T-helper 2 cell treated with Interferon-gamma antibody and Interleukin-4, amounts not matched to agents 5 μg/mL and 100 μg/mL, for 36 hours (primary cell): ENCODE results near the gene MMAA.

Source experiments
- DNase-seq: peaks from one replicate; pipeline ENCODE4 v3.0.0; 2021; ENCODE audit warnings: low spot score
- H3K27ac Mint-ChIP-seq: one replicate; pipeline ENCODE4 v1.8.0; 2021; ENCODE audit warnings: mild to moderate bottlenecking, mixed read lengths
- H3K27me3 Mint-ChIP-seq: one replicate; pipeline ENCODE4 v1.8.0; 2021; ENCODE audit warnings: low read depth, mixed read lengths
- H3K36me3 Mint-ChIP-seq: one replicate; pipeline ENCODE4 v1.8.0; 2021; ENCODE audit warnings: low read depth, mixed read lengths
- H3K4me1 Mint-ChIP-seq: one replicate; pipeline ENCODE4 v1.8.0; 2021; ENCODE audit warnings: low read depth, mixed read lengths
- H3K4me3 Mint-ChIP-seq: one replicate; pipeline ENCODE4 v1.8.0; 2022; ENCODE audit warnings: mild to moderate bottlenecking, moderate library complexity, mixed read lengths
- H3K9me3 Mint-ChIP-seq: one replicate; pipeline ENCODE4 v1.8.0; 2021; ENCODE audit warnings: mixed read lengths

Gene MMAA

GRCh38 chr4:145709336-145709735, 90.2 kb downstream of the MMAA start:
- Mint-ChIP-seq H3K36me3 (peaks cover 5% of the 10 kb centered on the region), H3K27me3 (no peaks in the 10 kb centered on the region), H3K4me1 (peaks cover 10% of the 10 kb centered on the region), H3K27ac (no peak overlapping the region), H3K9me3 (peaks cover 37% of the 10 kb centered on the region), H3K4me3 (no peak overlapping the region)
- DNase-seq: no peak
